Parathyroid adenoma (tissue), 2 donors: ENCODE measurements around the gene CCDC196.

Experiments used
- H2AFZ ChIP-seq: fragments of 300-600 bp; sonication (generic); one replicate; pipeline ENCODE4 v1.7.0; 2017; ENCODE audit warnings: antibody characterized with exemption, mild to moderate bottlenecking
- H3K27ac ChIP-seq: fragments of 300-600 bp; sonication (generic); one replicate; pipeline ENCODE4 v1.7.0; 2017
- H3K27me3 ChIP-seq: fragments of 300-600 bp; sonication (generic); one replicate; pipeline ENCODE4 v1.7.0; 2017; ENCODE audit warnings: low read length; ENCODE audit not compliant: control insufficient read depth, insufficient read depth
- H3K36me3 ChIP-seq: fragments of 300-600 bp; sonication (generic); one replicate; pipeline ENCODE4 v1.7.0; 2017; ENCODE audit warnings: low read length; ENCODE audit not compliant: control insufficient read depth, insufficient read depth
- H3K4me1 ChIP-seq: fragments of 300-600 bp; sonication (generic); one replicate; pipeline ENCODE4 v1.7.0; 2017; ENCODE audit warnings: control low read depth
- H3K4me2 ChIP-seq: fragments of 300-600 bp; sonication (generic); one replicate; pipeline ENCODE4 v1.7.0; 2017; ENCODE audit warnings: low read length
- H3K4me3 ChIP-seq: fragments of 300-600 bp; sonication (generic); one replicate; pipeline ENCODE4 v1.7.0; 2017; ENCODE audit warnings: low read depth, low read length
- H3K79me2 ChIP-seq: fragments of 300-600 bp; sonication (generic); one replicate; pipeline ENCODE4 v1.7.0; 2017; ENCODE audit warnings: control low read depth
- H3K9ac ChIP-seq: fragments of 300-600 bp; sonication (generic); one replicate; pipeline ENCODE4 v1.7.0; 2017; ENCODE audit warnings: mild to moderate bottlenecking
- H3K9me3 ChIP-seq: fragments of 300-600 bp; sonication (generic); one replicate; pipeline ENCODE4 v1.7.0; 2017; ENCODE audit warnings: low read length; ENCODE audit not compliant: control insufficient read depth
- TF ChIP-seq, protein P1 (sequence below): fragments of 300-600 bp; sonication (generic); IDR thresholded peaks from one replicate; pipeline ENCODE4 v1.7.0; 2017; ENCODE audit warnings: antibody characterized with exemption, mild to moderate bottlenecking
- donor health status: primary hyperparathyroidism.

Gene CCDC196

DNA sequence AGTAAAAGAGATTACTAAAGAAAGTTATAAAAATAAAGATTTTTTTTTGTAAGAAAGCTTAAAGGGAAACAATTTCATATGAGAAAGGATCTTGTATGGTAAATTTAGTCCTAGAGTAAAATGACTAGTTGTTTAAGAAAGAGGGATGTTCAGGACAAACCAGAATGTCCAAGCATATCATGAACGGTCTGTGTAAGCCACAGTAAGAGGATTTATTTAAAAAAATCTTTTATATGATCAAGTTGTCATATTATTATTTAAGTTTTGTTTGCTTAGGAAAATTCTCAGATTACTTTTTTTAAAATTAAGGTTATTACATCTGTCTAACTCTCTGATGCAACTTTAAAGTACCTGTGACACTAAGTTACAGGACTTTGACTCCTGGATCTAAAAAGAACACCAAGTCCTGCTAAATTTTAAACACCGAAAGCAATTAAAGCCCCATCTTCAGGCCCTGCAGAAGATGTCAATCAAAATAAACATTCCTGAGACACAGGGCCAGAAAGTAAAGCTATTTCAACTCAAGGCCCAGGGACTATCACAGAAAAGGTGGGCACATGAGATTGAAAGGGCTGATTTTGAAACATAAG lies 17.3 kb upstream of the CCDC196 start:
- Histone ChIP-seq H3K79me2 (no peaks in the 10 kb centered on the region), H3K4me2 (no peak overlapping the region), H3K4me3 (no peak overlapping the region), H3K9ac (no peak overlapping the region), H3K4me1 (no peaks in the 10 kb centered on the region), H3K27me3 (no peaks in the 10 kb centered on the region), H2AFZ (no peak overlapping the region), H3K36me3 (no peaks in the 10 kb centered on the region), H3K9me3 (no peaks in the 10 kb centered on the region), H3K27ac (no peak overlapping the region)
- TF ChIP-seq, protein P1, sequence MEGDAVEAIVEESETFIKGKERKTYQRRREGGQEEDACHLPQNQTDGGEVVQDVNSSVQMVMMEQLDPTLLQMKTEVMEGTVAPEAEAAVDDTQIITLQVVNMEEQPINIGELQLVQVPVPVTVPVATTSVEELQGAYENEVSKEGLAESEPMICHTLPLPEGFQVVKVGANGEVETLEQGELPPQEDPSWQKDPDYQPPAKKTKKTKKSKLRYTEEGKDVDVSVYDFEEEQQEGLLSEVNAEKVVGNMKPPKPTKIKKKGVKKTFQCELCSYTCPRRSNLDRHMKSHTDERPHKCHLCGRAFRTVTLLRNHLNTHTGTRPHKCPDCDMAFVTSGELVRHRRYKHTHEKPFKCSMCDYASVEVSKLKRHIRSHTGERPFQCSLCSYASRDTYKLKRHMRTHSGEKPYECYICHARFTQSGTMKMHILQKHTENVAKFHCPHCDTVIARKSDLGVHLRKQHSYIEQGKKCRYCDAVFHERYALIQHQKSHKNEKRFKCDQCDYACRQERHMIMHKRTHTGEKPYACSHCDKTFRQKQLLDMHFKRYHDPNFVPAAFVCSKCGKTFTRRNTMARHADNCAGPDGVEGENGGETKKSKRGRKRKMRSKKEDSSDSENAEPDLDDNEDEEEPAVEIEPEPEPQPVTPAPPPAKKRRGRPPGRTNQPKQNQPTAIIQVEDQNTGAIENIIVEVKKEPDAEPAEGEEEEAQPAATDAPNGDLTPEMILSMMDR = no peak

GRCh38 chr14:66471584-66471983 lies 14.6 kb upstream of the CCDC196 start:
- H3K9me3 ChIP-seq = no peaks in the 10 kb centered on the region
- H3K4me1 ChIP-seq = no peaks in the 10 kb centered on the region
- no peaks in the 10 kb centered on the region for H3K79me2 ChIP-seq
- no peak overlapping the region for H2AFZ ChIP-seq
- TF ChIP-seq, protein P1 = no peak
- H3K27me3 ChIP-seq = no peaks in the 10 kb centered on the region
- H3K4me2 ChIP-seq = no peak overlapping the region
- no peak overlapping the region for H3K9ac ChIP-seq
- H3K27ac ChIP-seq = no peak overlapping the region
- no peaks in the 10 kb centered on the region for H3K36me3 ChIP-seq
- no peak overlapping the region for H3K4me3 ChIP-seq

- Histone ChIP-seq H3K4me1 (no peaks in the 10 kb centered on the region), H2AFZ (no peak overlapping the region), H3K9me3 (no peaks in the 10 kb centered on the region), H3K79me2 (no peaks in the 10 kb centered on the region), H3K4me2 (no peak overlapping the region), H3K27me3 (no peaks in the 10 kb centered on the region), H3K36me3 (no peaks in the 10 kb centered on the region), H3K9ac (no peak overlapping the region), H3K4me3 (no peak overlapping the region), H3K27ac (no peak overlapping the region)
- TF ChIP-seq, protein P1 = no peak
Measured at GRCh38 chr14:66472251-66472650, 13.9 kb upstream of the CCDC196 start.

DNA sequence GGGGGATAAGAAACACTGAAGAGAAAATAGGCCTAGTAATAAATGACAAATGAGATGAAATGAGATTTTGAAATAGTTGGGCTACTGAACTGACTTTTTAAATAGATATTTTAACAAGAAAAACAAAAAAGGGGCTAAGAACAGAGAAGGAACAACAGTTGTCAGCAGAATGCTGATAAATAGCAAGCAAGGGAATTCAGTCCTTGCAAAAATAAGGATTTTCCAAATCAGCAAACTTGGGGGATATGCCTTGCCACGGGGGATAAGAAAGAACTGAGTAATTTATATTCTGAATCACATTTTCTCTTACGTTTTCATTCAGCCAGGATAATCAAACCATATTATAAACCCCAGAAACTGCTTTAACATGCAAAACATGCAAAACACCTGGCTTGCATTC lies 12.9 kb upstream of the CCDC196 start:
- H3K27me3 ChIP-seq = no peaks in the 10 kb centered on the region
- no peaks in the 10 kb centered on the region for H3K36me3 ChIP-seq
- no peak overlapping the region for H2AFZ ChIP-seq
- TF ChIP-seq, protein P1 = no peak
- H3K79me2 ChIP-seq = no peaks in the 10 kb centered on the region
- H3K4me3 ChIP-seq = no peak overlapping the region
- H3K4me2 ChIP-seq = no peak overlapping the region
- no peaks in the 10 kb centered on the region for H3K4me1 ChIP-seq
- no peaks in the 10 kb centered on the region for H3K9me3 ChIP-seq
- H3K9ac ChIP-seq = no peak overlapping the region
- H3K27ac ChIP-seq = no peak overlapping the region

GRCh38 chr14:66476964-66477363 lies 9.2 kb upstream of the CCDC196 start:
- H3K9me3 ChIP-seq = no peaks in the 10 kb centered on the region
- H3K27ac ChIP-seq = no peak overlapping the region
- H3K4me3 ChIP-seq = no peak overlapping the region
- H3K4me1 ChIP-seq = no peaks in the 10 kb centered on the region
- H3K79me2 ChIP-seq = no peaks in the 10 kb centered on the region
- TF ChIP-seq, protein P1 = no peak
- no peak overlapping the region for H2AFZ ChIP-seq
- H3K36me3 ChIP-seq = no peaks in the 10 kb centered on the region
- H3K4me2 ChIP-seq = no peak overlapping the region
- H3K9ac ChIP-seq = no peak overlapping the region
- H3K27me3 ChIP-seq = no peaks in the 10 kb centered on the region
